Nephron (organoid): ENCODE data around the gene STYXL1.

Experiments
- H3K27ac Mint-ChIP-seq, 3 experiments: 2 replicates each; pipeline ENCODE4 v1.8.0; 2020; ENCODE audit warnings: mixed read lengths in 3 of 3, mild to moderate bottlenecking in 2 of 3, moderate library complexity in 1 of 3
- H3K27me3 Mint-ChIP-seq: 2 replicates; pipeline ENCODE4 v1.8.0; 2021; ENCODE audit warnings: low read depth, mild to moderate bottlenecking, moderate library complexity, mixed read lengths
- H3K36me3 Mint-ChIP-seq: 2 replicates; pipeline ENCODE4 v1.8.0; 2020; ENCODE audit warnings: low read depth, mixed read lengths
- H3K4me1 Mint-ChIP-seq: 2 replicates; pipeline ENCODE4 v1.8.0; 2020; ENCODE audit warnings: mixed read lengths
- H3K4me3 Mint-ChIP-seq, 3 experiments: 2 replicates each; pipeline ENCODE4 v1.8.0; 2020; ENCODE audit warnings: mild to moderate bottlenecking in 3 of 3, mixed read lengths in 3 of 3, moderate library complexity in 2 of 3
- H3K9me3 Mint-ChIP-seq: 2 replicates; pipeline ENCODE4 v1.8.0; 2020; ENCODE audit warnings: mixed read lengths
- TF ChIP-seq, protein P1 (sequence below), 3 experiments: fragments of 200-600 bp; sonication (generic); IDR thresholded peaks; one replicate each; pipeline ENCODE4 v1.5.0; 2021; ENCODE audit warnings: antibody characterized with exemption in 3 of 3; ENCODE audit not compliant: unreplicated experiment in 3 of 3

The STYXL1 gene

DNA sequence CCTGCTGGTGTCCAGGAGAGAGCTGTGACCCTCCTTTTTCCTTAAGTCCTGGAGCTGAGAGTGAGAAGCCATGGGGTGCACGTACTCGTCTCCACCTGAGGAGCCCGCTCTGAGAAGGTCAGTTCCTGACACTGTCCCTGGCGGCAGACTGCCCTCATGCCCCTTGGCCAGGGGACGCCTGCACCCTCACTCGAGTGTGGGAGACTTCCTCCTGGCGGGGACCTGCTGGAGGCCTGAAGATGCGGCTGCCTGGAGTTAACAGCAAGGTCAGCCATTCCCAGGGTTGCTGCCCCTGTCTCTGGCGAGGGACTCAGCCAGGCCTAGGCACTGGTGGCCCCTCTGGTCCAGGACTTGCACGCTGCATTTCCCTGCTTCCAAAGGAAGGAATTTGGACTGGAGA lies 79.8 kb downstream of the STYXL1 start:
- H3K4me3 Mint-ChIP-seq = no peak overlapping the region
- no peaks in the 10 kb centered on the region for H3K9me3 Mint-ChIP-seq
- H3K4me1 Mint-ChIP-seq = peaks cover 70% of the 10 kb centered on the region
- H3K36me3 Mint-ChIP-seq = peaks cover 23% of the 10 kb centered on the region
- H3K27ac Mint-ChIP-seq = no peak overlapping the region
- TF ChIP-seq, protein P1, sequence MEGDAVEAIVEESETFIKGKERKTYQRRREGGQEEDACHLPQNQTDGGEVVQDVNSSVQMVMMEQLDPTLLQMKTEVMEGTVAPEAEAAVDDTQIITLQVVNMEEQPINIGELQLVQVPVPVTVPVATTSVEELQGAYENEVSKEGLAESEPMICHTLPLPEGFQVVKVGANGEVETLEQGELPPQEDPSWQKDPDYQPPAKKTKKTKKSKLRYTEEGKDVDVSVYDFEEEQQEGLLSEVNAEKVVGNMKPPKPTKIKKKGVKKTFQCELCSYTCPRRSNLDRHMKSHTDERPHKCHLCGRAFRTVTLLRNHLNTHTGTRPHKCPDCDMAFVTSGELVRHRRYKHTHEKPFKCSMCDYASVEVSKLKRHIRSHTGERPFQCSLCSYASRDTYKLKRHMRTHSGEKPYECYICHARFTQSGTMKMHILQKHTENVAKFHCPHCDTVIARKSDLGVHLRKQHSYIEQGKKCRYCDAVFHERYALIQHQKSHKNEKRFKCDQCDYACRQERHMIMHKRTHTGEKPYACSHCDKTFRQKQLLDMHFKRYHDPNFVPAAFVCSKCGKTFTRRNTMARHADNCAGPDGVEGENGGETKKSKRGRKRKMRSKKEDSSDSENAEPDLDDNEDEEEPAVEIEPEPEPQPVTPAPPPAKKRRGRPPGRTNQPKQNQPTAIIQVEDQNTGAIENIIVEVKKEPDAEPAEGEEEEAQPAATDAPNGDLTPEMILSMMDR (IDR thresholded peaks at IDR 0.05; ENCODE audit: unreplicated experiment in 3 of 3) = no peak
- H3K27me3 Mint-ChIP-seq = peaks cover 3% of the 10 kb centered on the region

GRCh38 chr7:75967487-75967997 lies 80.3 kb downstream of the STYXL1 start:
- TF ChIP-seq, protein P1 (IDR thresholded peaks at IDR 0.05; ENCODE audit: unreplicated experiment in 3 of 3) = no peak
- H3K4me1 Mint-ChIP-seq = peaks cover 74% of the 10 kb centered on the region

DNA sequence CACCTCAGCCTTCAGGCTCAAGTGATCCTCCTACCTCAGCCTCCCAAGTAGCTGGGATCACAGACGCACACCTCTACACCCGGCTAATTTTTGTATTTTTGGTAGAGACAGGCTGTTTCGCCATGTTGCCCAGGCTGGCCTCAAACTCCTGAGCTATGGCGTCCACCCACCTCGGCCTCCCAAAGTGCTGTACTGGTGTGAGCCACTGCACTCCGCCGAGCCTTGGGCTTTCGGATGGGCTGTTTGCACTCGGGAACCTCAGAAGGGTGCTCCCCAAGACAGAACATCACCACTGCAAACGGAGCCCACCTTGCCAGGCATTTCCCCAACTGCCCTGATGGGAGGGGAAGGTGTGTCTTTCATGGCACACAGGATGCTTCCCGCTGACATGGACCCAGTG lies 80.7 kb downstream of the STYXL1 start:
- TF ChIP-seq, protein P1 (IDR thresholded peaks at IDR 0.05; ENCODE audit: unreplicated experiment in 3 of 3) = no peak
- Mint-ChIP-seq H3K36me3 (peaks cover 20% of the 10 kb centered on the region), H3K4me1 (peaks cover 72% of the 10 kb centered on the region), H3K9me3 (no peaks in the 10 kb centered on the region), H3K27me3 (peaks cover 3% of the 10 kb centered on the region), H3K4me3 (no peak overlapping the region), H3K27ac (peak overlapping the region; percentile 70 to 89 (median 80))

More at GRCh38 chr7:75967487-75967997, 80.3 kb downstream of the STYXL1 start:
- H3K36me3 Mint-ChIP-seq = peaks cover 24% of the 10 kb centered on the region
- no peaks in the 10 kb centered on the region for H3K9me3 Mint-ChIP-seq
- peak overlapping the region in 2 of 3 experiments; percentile 3 to 21 for H3K4me3 Mint-ChIP-seq
- H3K27me3 Mint-ChIP-seq = peaks cover 3% of the 10 kb centered on the region
- H3K27ac Mint-ChIP-seq = peak overlapping the region; percentile 70 to 89 (median 80)

DNA sequence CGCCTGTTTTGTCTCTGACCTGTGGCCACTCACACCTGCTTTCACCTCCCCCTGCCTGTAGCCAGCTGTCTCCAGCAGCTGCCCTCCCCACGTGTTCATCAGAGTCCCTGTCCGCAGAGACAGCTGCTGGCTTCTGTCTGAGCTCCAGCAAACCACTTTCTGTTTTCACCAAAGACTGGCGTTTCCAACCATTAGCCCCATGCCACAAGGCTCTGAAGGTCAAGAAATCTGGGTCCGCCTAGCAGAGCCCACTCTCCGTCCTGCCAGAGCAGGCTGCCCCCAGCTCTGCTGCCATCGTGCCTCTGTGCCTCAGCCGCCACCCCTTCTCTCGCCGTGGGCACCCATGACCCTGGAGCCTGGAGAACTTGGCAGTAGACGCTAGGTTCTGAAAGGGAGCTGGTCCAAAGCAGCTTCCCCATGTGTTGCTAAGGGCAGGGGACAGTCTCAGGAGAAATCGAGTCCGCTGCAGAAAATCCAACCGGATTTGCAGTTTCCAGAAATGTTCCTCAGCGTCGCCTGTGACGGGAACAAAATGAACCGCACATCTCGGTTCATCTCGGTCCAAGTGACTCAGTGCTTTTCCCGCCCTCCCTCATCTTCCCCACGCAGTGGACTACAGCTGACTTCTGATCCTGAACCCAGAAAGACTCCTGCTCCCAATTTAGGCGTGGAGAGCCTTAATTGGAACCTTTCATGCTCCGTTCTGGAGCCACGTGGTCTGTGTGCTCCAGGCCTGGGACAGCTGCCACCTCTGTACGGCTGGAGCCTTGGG lies 81.4 kb downstream of the STYXL1 start:
- Mint-ChIP-seq H3K9me3 (no peaks in the 10 kb centered on the region), H3K27ac (peak overlapping the region; percentile 70 to 89 (median 87)), H3K4me1 (peaks cover 67% of the 10 kb centered on the region), H3K36me3 (peaks cover 16% of the 10 kb centered on the region), H3K27me3 (peaks cover 3% of the 10 kb centered on the region), H3K4me3 (peak overlapping the region in 1 of 3 experiments; percentile 24)
- TF ChIP-seq, protein P1 (IDR thresholded peaks at IDR 0.05; ENCODE audit: unreplicated experiment in 3 of 3) = no peak

DNA sequence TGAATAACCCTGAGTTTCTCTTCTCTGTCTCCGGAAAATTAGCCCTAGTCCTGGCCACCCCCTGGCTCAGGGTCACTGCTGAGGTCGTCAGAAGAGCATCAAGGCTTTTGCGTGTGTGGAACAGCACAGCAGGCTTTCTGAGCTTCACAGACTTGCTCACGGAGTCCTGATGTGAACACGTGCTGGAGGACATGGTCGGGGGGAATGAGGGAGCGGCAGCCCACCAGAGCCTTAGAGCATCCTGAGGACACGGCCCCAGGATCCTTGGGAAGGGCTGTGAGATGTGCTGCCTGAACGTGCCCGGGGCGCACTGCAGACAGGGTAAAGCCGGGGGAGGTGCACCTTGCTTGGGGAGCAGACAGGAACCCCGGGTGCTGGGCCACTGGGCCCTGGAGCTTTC lies 82.2 kb downstream of the STYXL1 start:
- Mint-ChIP-seq H3K27ac (peak overlapping the region; percentile 70 to 89 (median 87)), H3K4me1 (peaks cover 67% of the 10 kb centered on the region), H3K9me3 (no peaks in the 10 kb centered on the region), H3K36me3 (peaks cover 18% of the 10 kb centered on the region), H3K27me3 (peaks cover 3% of the 10 kb centered on the region), H3K4me3 (peak overlapping the region in 1 of 3 experiments; percentile 37)
- TF ChIP-seq, protein P1 (IDR thresholded peaks at IDR 0.05; ENCODE audit: unreplicated experiment in 3 of 3) = no peak
